Measurements from ENCODE around the gene ZNF860. TPM values are rescaled to one million over a fixed set of nuclear protein-coding genes. Genes with fewer than 3 reads are reported as not detected.

The ZNF860 gene
- total RNA-seq, 1 donor = 0.52 TPM

DNA sequence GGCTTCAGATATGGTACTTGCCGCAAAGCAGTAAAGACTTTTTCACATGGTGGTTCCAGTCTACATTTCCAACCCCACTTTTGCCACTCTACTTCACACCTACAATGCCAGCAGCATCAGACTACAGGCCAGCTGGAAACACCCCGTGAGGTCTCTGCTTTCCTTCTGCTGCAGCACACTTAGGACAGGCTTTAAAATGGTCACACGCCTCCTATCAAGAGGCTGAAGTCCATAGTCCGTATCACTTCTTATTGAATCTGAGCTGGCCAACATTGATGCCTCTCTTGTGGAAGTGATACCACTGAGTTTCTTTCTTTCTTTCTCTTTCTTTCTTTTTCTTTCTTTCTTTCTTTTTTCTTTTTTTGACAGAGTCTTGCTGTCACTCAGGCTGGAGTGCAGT is 59.8 kb downstream of the ZNF860 start:
- H3K4me3 ChIP-seq (ENCODE audit: low read length) = no peak overlapping the region
- H3K9me3 ChIP-seq (ENCODE audit: low read depth, low read length) = peaks cover 7% of the 10 kb centered on the region
- no peaks in the 10 kb centered on the region for H3K27me3 ChIP-seq (ENCODE audit: insufficient read depth, low read length)
- peaks cover 3% of the 10 kb centered on the region for H3K4me1 ChIP-seq (ENCODE audit: insufficient read depth, low read length)

Other genes with a start within 250 kb of the ZNF860 start
- 7.6 TPM for gene OSBPL10, start 488 bp upstream of the ZNF860 start, total RNA-seq
- 16.8 TPM for gene GPD1L, start 124.9 kb downstream of the ZNF860 start, total RNA-seq

Measured in mononuclear cell (primary cell).